HCT116 (cell line): ENCODE measurements around the gene MRPS23.
A peak's percentile ranks its signal among the peaks of the same experiment; 100 is the strongest.

Experiments used
- CBX3 ChIP-seq: IDR thresholded peaks from 2 replicates; pipeline ENCODE4 v1.6.1; 2012; ENCODE audit warnings: low read depth
- CTCF ChIP-seq, 3 experiments: fragments of 200-600 bp in 1 of 3; sonication (generic) in 1 of 3; IDR thresholded peaks in 2 of 3; conservative IDR thresholded peaks in 1 of 3; 2 replicates each; pipeline ENCODE4 v1.5.1; 2012 to 2017; ENCODE audit warnings: low read depth in 2 of 3, low read length in 2 of 3, antibody characterized with exemption in 1 of 3, borderline replicate concordance in 1 of 3, control low read depth in 1 of 3, mild to moderate bottlenecking in 1 of 3, mixed read lengths in 1 of 3, mixed run types in 1 of 3, moderate library complexity in 1 of 3; ENCODE audit not compliant: insufficient read depth in 1 of 3
- EZH2 ChIP-seq: fragments of 200-600 bp; sonication (generic); IDR thresholded peaks from 2 replicates; pipeline ENCODE4 v1.6.1; 2017; ENCODE audit warnings: antibody characterized with exemption, mixed run types
- POLR2A ChIP-seq: IDR thresholded peaks from 2 replicates; pipeline ENCODE4 v1.7.0; 2011; ENCODE audit warnings: borderline replicate concordance; ENCODE audit not compliant: insufficient read depth, insufficient read length; ENCODE audit errors: extremely low read depth
- POLR2AphosphoS5 ChIP-seq: IDR thresholded peaks from 2 replicates; pipeline ENCODE4 v1.6.1; 2011; ENCODE audit warnings: mild to moderate bottlenecking, low read depth, low read length, moderate library complexity
- REST ChIP-seq: IDR thresholded peaks from 2 replicates; pipeline ENCODE4 v1.6.1; 2012; ENCODE audit warnings: low read depth
- SP1 ChIP-seq: IDR thresholded peaks from 2 replicates; pipeline ENCODE4 v1.6.1; 2012; ENCODE audit warnings: low read depth
- TF ChIP-seq, protein P1 (sequence below): IDR thresholded peaks from 2 replicates; pipeline ENCODE4 v1.6.1; 2012

DNA sequence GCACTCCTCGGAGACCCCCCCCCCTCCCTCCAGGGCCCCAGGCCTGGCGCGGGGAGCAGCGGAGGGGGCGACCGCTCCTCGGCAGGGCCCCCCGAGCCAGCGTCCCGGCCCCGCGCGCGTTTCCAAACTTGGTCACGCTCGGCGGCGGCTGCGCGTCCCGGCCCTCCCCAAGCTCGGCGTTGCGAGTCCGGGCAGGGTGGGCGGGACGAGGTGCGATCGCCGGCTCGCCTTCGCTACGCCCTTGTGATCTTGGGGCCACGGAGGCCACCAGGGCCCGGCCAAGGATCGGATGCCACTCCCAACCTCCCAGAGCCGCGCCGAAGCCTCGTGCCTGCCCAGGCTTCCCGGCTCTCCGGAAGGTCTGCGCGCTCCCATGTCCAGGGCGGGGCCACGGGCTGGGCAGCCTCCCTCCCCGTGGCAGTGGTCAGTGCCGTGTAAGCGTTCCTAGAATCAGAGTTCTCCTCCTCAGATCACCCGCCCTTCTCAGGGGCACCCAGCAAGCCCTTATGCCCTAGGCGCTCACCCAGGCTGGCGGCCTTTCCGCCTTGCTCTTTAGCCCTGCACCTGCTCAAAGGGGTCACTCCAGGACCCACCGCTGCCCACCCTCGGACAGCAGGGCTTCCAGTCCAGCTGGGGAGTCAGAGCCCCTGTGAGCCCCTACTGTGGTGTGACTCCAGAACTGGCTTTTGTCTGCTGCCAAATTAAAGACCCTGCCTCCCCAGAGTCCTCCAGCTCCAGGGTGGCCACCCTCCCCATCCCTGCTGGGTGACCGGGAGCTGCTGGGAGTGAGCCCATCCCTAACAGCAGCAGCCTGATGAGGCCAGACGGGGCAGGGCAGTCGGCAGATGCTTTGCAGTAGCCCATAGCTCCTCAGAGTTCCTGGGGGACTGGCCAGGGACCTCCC is 12.2 kb upstream of the MRPS23 start:
- peak; percentile 12 for TF ChIP-seq POLR2A
- peak; percentile 72 for TF ChIP-seq POLR2AphosphoS5
- TF ChIP-seq CTCF (IDR thresholded peaks at IDR 0.05 in 2 of 3, conservative IDR thresholded peaks at IDR 0.05 in 1 of 3; ENCODE audit: borderline replicate concordance in 1 of 3, insufficient read depth in 1 of 3, low read depth in 2 of 3, low read length in 2 of 3), result no peak
- TF ChIP-seq CBX3, result no peak
- TF ChIP-seq, protein P1, sequence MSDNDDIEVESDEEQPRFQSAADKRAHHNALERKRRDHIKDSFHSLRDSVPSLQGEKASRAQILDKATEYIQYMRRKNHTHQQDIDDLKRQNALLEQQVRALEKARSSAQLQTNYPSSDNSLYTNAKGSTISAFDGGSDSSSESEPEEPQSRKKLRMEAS, result no peak
- TF ChIP-seq REST, result no peak
- no peak for TF ChIP-seq SP1
- no peak for TF ChIP-seq EZH2
